ENCODE results near the gene FBXL13. TPM values are rescaled to one million over a fixed set of nuclear protein-coding genes. Genes with fewer than 3 reads are reported as not detected.
A peak's percentile ranks its signal among the peaks of the same experiment; 100 is the strongest.

Gene FBXL13
- polyA plus RNA-seq, 1 experiment: 0.20 TPM

DNA sequence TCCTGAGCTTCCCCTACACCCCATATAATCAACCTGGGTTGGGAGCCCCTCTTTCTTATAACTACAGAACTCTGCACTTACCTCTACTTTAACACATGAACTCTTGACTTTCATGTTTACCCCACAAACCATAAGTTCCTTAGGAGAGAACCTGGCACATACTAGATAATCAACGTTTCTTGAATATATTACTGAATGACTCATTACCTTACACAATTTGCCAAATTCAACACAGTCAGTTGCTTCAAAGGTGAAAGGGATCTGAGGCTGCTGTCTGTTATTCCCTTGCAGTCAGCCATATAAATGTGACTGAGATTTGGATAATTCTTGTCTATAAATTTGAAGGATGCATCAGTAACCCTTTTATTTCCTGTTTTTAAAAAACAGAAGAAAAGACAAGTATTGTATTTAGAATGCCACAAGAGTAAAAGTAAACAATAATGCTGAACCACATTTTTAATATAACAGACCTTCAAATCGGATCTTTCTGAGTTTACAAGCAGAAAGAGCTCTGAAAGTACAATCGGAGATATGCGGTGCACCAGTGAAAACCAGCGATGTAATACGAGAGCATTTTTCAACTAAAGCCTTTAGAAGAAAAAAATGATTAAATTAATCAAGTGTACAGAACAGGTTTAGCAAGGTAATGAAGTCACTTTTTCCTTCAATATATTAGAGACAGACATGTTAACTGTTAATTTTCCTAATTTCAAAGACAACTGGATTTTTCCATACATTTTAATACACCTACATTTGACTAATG is 191.3 kb downstream of the FBXL13 start:
- DNase-seq (ENCODE audit: low read depth): no peak
- Histone ChIP-seq H3K36me3 (ENCODE audit: control insufficient read depth, insufficient read depth, low read length) (no peaks in the 10 kb centered on the region), H3K4me3 (ENCODE audit: low read depth, low read length) (no peak overlapping the region), H3K27me3 (ENCODE audit: control insufficient read depth, insufficient read depth, low read length) (no peaks in the 10 kb centered on the region)
- ChIA-PET CTCF (interaction anchor here (2.1 kb wide), 1 partner anchor 8 kb away, joined by 7 read pairs; no protein-coding TSS in a partner anchor), POLR2A (no interaction called here)
- TF ChIP-seq, protein P1, sequence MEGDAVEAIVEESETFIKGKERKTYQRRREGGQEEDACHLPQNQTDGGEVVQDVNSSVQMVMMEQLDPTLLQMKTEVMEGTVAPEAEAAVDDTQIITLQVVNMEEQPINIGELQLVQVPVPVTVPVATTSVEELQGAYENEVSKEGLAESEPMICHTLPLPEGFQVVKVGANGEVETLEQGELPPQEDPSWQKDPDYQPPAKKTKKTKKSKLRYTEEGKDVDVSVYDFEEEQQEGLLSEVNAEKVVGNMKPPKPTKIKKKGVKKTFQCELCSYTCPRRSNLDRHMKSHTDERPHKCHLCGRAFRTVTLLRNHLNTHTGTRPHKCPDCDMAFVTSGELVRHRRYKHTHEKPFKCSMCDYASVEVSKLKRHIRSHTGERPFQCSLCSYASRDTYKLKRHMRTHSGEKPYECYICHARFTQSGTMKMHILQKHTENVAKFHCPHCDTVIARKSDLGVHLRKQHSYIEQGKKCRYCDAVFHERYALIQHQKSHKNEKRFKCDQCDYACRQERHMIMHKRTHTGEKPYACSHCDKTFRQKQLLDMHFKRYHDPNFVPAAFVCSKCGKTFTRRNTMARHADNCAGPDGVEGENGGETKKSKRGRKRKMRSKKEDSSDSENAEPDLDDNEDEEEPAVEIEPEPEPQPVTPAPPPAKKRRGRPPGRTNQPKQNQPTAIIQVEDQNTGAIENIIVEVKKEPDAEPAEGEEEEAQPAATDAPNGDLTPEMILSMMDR (IDR thresholded peaks at IDR 0.05; ENCODE audit: insufficient read depth, low read depth, low read length): no peak

GRCh38 chr7:102875700-102876295 is 198.8 kb downstream of the FBXL13 start:
- ChIA-PET CTCF (interaction anchor here (0.6 kb wide), 1 partner anchor 33 kb away, joined by 3 read pairs; no protein-coding TSS in a partner anchor), POLR2A (no interaction called here)
- Histone ChIP-seq H3K4me3 (ENCODE audit: low read depth, low read length) (no peak overlapping the region), H3K27me3 (ENCODE audit: control insufficient read depth, insufficient read depth, low read length) (no peaks in the 10 kb centered on the region), H3K36me3 (ENCODE audit: control insufficient read depth, insufficient read depth, low read length) (no peaks in the 10 kb centered on the region)
- TF ChIP-seq, protein P1 (IDR thresholded peaks at IDR 0.05; ENCODE audit: insufficient read depth, low read depth, low read length): 0 out of 2 replicates have a peak, but pooled peaks have one; percentile 10
- peak; percentile 96 for DNase-seq (ENCODE audit: low read depth)

GRCh38 chr7:102874966-102875365 is 199.6 kb downstream of the FBXL13 start:
- TF ChIP-seq, protein P1 (IDR thresholded peaks at IDR 0.05; ENCODE audit: insufficient read depth, low read depth, low read length): no peak
- no peak overlapping the region for H3K4me3 ChIP-seq (ENCODE audit: low read depth, low read length)
- DNase-seq (ENCODE audit: low read depth): no peak
- POLR2A ChIA-PET: no interaction called here
- no peaks in the 10 kb centered on the region for H3K27me3 ChIP-seq (ENCODE audit: control insufficient read depth, insufficient read depth, low read length)
- CTCF ChIA-PET: interaction anchor here (0.6 to 1.1 kb wide), 2 partner anchors 11 to 452 kb away, joined by 3 to 7 read pairs; no protein-coding TSS in a partner anchor
- H3K36me3 ChIP-seq (ENCODE audit: control insufficient read depth, insufficient read depth, low read length): no peaks in the 10 kb centered on the region

DNA sequence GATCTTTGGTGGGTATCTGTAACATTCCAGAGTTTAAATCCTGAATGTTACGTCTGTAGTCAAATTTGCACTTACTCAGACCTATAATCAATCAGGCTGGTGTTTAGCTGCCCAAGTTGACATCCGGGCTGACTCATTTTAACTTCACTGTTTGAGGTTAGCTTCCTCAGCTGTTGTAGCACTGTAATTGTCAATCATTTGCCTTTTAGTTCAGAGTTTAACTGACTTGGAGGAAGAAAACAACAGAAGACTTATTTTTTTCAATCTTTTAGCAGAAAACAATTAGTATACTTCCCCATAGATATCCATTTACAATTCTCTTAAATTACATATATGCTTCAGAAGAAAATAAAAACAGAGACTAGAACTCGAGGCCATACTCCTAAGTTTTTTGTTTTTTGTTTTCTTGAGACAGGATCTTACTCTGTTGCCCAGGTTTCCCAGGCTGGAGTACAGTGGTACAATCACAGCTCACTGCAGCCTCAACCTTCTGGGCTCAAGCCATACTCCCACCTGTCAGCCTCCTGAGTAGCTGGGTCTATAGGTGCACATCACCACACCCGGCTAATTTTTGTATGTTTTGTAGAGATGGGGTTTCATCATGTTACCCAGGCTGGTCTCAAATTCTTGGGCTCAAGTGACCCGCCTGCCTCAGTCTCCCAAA is 200.3 kb downstream of the FBXL13 start:
- no peaks in the 10 kb centered on the region for H3K27me3 ChIP-seq (ENCODE audit: control insufficient read depth, insufficient read depth, low read length)
- DNase-seq (ENCODE audit: low read depth): no peak
- H3K36me3 ChIP-seq (ENCODE audit: control insufficient read depth, insufficient read depth, low read length): no peaks in the 10 kb centered on the region
- TF ChIP-seq, protein P1 (IDR thresholded peaks at IDR 0.05; ENCODE audit: insufficient read depth, low read depth, low read length): no peak
- H3K4me3 ChIP-seq (ENCODE audit: low read depth, low read length): no peak overlapping the region
- POLR2A ChIA-PET: no interaction called here
- CTCF ChIA-PET: interaction anchor here (0.6 to 1.9 kb wide), 4 partner anchors 12 to 453 kb away, joined by 3 to 7 read pairs (median 4); no protein-coding TSS in a partner anchor
